A549 (cell line): ENCODE data around the gene ADAMTS14. TPM values are rescaled to one million over a fixed set of nuclear protein-coding genes. Genes with fewer than 3 reads are reported as not detected.
"Not testable (repeated sequence)": the region's sequence is repeated elsewhere in the genome, so short reads cannot be mapped to it uniquely, and the experiment has no call there.

ENCODE experiments used
- ATAC-seq, 2 experiments: fragments of 200-7000 bp in 1 of 2; fragments of >200 bp in 1 of 2; cut with Nextera tagmentation in 1 of 2; cut with Tn5 transposase in 1 of 2; 3 replicates each; pipeline versions ENCODE4 v1.8.0 to v1.9.1; 2018 to 2020; ENCODE audit warnings: mild to moderate bottlenecking in 1 of 2, moderate library complexity in 1 of 2
- CTCF ChIA-PET: fragments of 300-600 bp; sonication (Branson Sonifier 250); formaldehyde crosslinking; extraction: SDS; loops from one replicate; lab custom pipeline; 2021; ENCODE audit warnings: antibody characterized with exemption, inconsistent platforms; lab: Yijun Ruan, JAX
- POLR2A ChIA-PET: fragments of 350-600 bp; formaldehyde crosslinking; extraction: SDS; loops from one replicate; lab custom pipeline; 2021; ENCODE audit warnings: antibody characterized with exemption, inconsistent platforms; lab: Yijun Ruan, JAX
- DNase-seq, 2 experiments: peaks; one replicate each; pipeline versions ENCODE4 v3.0.0 to v3.0.0-alpha.2; 2011 to 2016; ENCODE audit warnings: low read depth in 1 of 2, low spot score in 1 of 2
- FAIRE-seq: peaks from 2 replicates; lab custom pipeline; 2011; peaks lifted over from hg19 to GRCh38; lab: Jason Lieb, UNC
- H3K27ac ChIP-seq, 2 experiments: fragments of >200 bp; sonication (Bioruptor Twin); formaldehyde crosslinking; 3 replicates each; pipeline ENCODE4 v1.5.1; 2016 to 2017
- H3K4me1 ChIP-seq: fragments of >200 bp; sonication (Bioruptor Twin); formaldehyde crosslinking; 3 replicates; pipeline ENCODE4 v1.6.1; 2016
- H3K4me2 ChIP-seq: fragments of >200 bp; sonication (Bioruptor Twin); formaldehyde crosslinking; 3 replicates; pipeline ENCODE4 v1.6.1; 2016
- H3K4me3 ChIP-seq: fragments of >200 bp; sonication (Bioruptor Twin); formaldehyde crosslinking; 3 replicates; pipeline ENCODE4 v1.5.1; 2016
- H3K9me3 ChIP-seq: fragments of >200 bp; sonication (Bioruptor Twin); formaldehyde crosslinking; 3 replicates; pipeline ENCODE4 v1.6.1; 2016
- CHD4 ChIP-seq: fragments of 200-600 bp; sonication (generic); IDR thresholded peaks from 2 replicates; pipeline ENCODE4 v1.6.1; 2016; ENCODE audit warnings: antibody characterized with exemption, mild to moderate bottlenecking, borderline replicate concordance
- EHF ChIP-seq: fragments of 250-450 bp; sonication (Bioruptor Pico); IDR thresholded peaks from 2 replicates; pipeline ENCODE4 v1.5.0; 2020; ENCODE audit warnings: mild to moderate bottlenecking
- GATA3 ChIP-seq: IDR thresholded peaks from 2 replicates; pipeline ENCODE4 v1.6.1; 2012; ENCODE audit warnings: borderline replicate concordance
- HES2 ChIP-seq: fragments of >200 bp; sonication (Bioruptor Twin); formaldehyde crosslinking; IDR thresholded peaks from 2 replicates; pipeline ENCODE4 v1.6.1; 2016
- HOXA7 ChIP-seq: fragments of 250-450 bp; sonication (Bioruptor Pico); IDR thresholded peaks from 2 replicates; pipeline ENCODE4 v1.5.0; 2020; ENCODE audit warnings: mild to moderate bottlenecking, moderate library complexity
- HOXB13 ChIP-seq: fragments of 250-450 bp; sonication (Bioruptor Pico); IDR thresholded peaks from 2 replicates; pipeline ENCODE4 v1.5.0; 2020; ENCODE audit warnings: low read depth, mild to moderate bottlenecking, moderate library complexity
- JUN ChIP-seq, 2 experiments: fragments of >200 bp; sonication (Bioruptor Twin); formaldehyde crosslinking; IDR thresholded peaks; 2 replicates in 1 of 2; 3 replicates in 1 of 2; pipeline ENCODE4 v1.6.1; 2016 to 2017
- MAFK ChIP-seq: fragments of 450-650 bp; IDR thresholded peaks from 2 replicates; pipeline ENCODE4 v1.6.1; 2014; ENCODE audit not compliant: partially characterized antibody
- MAX ChIP-seq: IDR thresholded peaks from 2 replicates; pipeline ENCODE4 v1.6.1; 2012
- MAZ ChIP-seq: fragments of 150-350 bp; IDR thresholded peaks from 2 replicates; pipeline ENCODE4 v1.6.1; 2014; ENCODE audit warnings: antibody characterized with exemption, low read depth, low read length, borderline replicate concordance
- MYC ChIP-seq: IDR thresholded peaks from 2 replicates; pipeline ENCODE4 v1.6.1; 2012; ENCODE audit warnings: mild to moderate bottlenecking, inconsistent platforms, low read length, improper control_type of control experiment, borderline replicate concordance
- PBX3 ChIP-seq: IDR thresholded peaks from 2 replicates; pipeline ENCODE4 v1.6.1; 2012
- PHF8 ChIP-seq: fragments of 200-600 bp; sonication (generic); IDR thresholded peaks from 2 replicates; pipeline ENCODE4 v1.6.1; 2016; ENCODE audit warnings: low read depth, mild to moderate bottlenecking, antibody characterized with exemption, moderate library complexity, borderline replicate concordance
- POLR2A ChIP-seq: IDR thresholded peaks from 2 replicates; pipeline ENCODE4 v1.6.1; 2012; ENCODE audit warnings: mild to moderate bottlenecking, low read length
- RAD21 ChIP-seq, 2 experiments: fragments of >200 bp in 1 of 2; sonication (Bioruptor Twin) in 1 of 2; formaldehyde crosslinking in 1 of 2; IDR thresholded peaks in 1 of 2; conservative IDR thresholded peaks in 1 of 2; 2 replicates in 1 of 2; 3 replicates in 1 of 2; pipeline ENCODE4 v1.6.1; 2012 to 2018; ENCODE audit warnings: inconsistent platforms in 1 of 2
- RARB ChIP-seq: fragments of 250-450 bp; sonication (Bioruptor Pico); IDR thresholded peaks from 2 replicates; pipeline ENCODE4 v1.8.0; 2021; ENCODE audit warnings: mild to moderate bottlenecking, moderate library complexity
- RCOR1 ChIP-seq: fragments of 150-350 bp; IDR thresholded peaks from 2 replicates; pipeline ENCODE4 v1.6.1; 2014; ENCODE audit warnings: antibody characterized with exemption, low read length, low read depth
- REST ChIP-seq: fragments of 200-600 bp; sonication (generic); IDR thresholded peaks from 2 replicates; pipeline ENCODE4 v1.6.1; 2016; ENCODE audit warnings: antibody characterized with exemption, mild to moderate bottlenecking, moderate library complexity
- RNF2 ChIP-seq: fragments of 200-600 bp; sonication (generic); IDR thresholded peaks from 2 replicates; pipeline ENCODE4 v1.6.1; 2016; ENCODE audit warnings: low read depth, mild to moderate bottlenecking, antibody characterized with exemption, moderate library complexity, borderline replicate concordance
- TFCP2L1 ChIP-seq: fragments of 250-450 bp; sonication (Bioruptor Pico); IDR thresholded peaks from 2 replicates; pipeline ENCODE4 v1.5.0; 2021; ENCODE audit warnings: mild to moderate bottlenecking
- TP53 ChIP-seq: fragments of 250-450 bp; sonication (Bioruptor Pico); IDR thresholded peaks from 2 replicates; pipeline ENCODE4 v1.5.0; 2021; ENCODE audit warnings: mild to moderate bottlenecking, moderate library complexity
- USF2 ChIP-seq: fragments of 450-650 bp; IDR thresholded peaks from 2 replicates; pipeline ENCODE4 v1.6.1; 2014; ENCODE audit warnings: antibody characterized with exemption
- ZFP36 ChIP-seq: fragments of 450-650 bp; IDR thresholded peaks from 2 replicates; pipeline ENCODE4 v1.6.1; 2014; ENCODE audit warnings: borderline replicate concordance; ENCODE audit not compliant: partially characterized antibody
- ZNF302 ChIP-seq: fragments of 250-450 bp; sonication (Bioruptor Pico); IDR thresholded peaks from 2 replicates; pipeline ENCODE4 v1.9.0; 2021; ENCODE audit warnings: inconsistent platforms, mild to moderate bottlenecking, moderate library complexity
- ZSCAN20 ChIP-seq: fragments of 250-450 bp; sonication (Bioruptor Pico); IDR thresholded peaks from 2 replicates; pipeline ENCODE4 v1.8.0; 2022; ENCODE audit warnings: mild to moderate bottlenecking, moderate library complexity
- WGBS: methylation state at CpG from one replicate; pipeline ENCODE4 v1.1.6; 2017; ENCODE audit errors: missing lambda C conversion rate; 5-methylcytosine and 5-hydroxymethylcytosine counted together
- polyA plus RNA-seq, 4 experiments: library from polyadenylated mRNA; depleted of rRNA in 3 of 4; stranded (reverse); fragments of >200 nt; fragmentation: RNase III in 1 of 4; extraction: RNeasy Plus Mini Kit Qiagen cat#74134 plus additional on column Dnase treatment in 1 of 4; gene quantifications; 2 replicates in 3 of 4; 3 replicates in 1 of 4; pipeline ENCODE4 v1.2.3, GENCODE V29; 2011 to 2017

ADAMTS14 gene
- polyA plus RNA-seq, 2 of the 4 experiments (the other 2 are of a cell fraction) = 0.03 TPM; not detected in 1

- TF ChIP-seq USF2 (no peak), RAD21 (conservative IDR thresholded peaks at IDR 0.05 in 1 of 2, IDR thresholded peaks at IDR 0.05 in 1 of 2) (no peak), CHD4 (no peak), JUN (IDR thresholded peaks at IDR 0.05) (no peak), EHF (no peak), MAZ (no peak), GATA3 (no peak), RARB (no peak)
These were observed 91.3 kb downstream of the ADAMTS14 start (continued) for GRCh38 chr10:70763567-70763966.

- no peak for DNase-seq
- Histone ChIP-seq H3K4me3 (no peak overlapping the region), H3K4me2 (no peak overlapping the region), H3K4me1 (no peaks in the 10 kb centered on the region), H3K27ac (no peak overlapping the region), H3K9me3 (peaks cover 3% of the 10 kb centered on the region; the same call in 1 of the 3 replicates)
- no peak for TF ChIP-seq MAZ
- no peak for TF ChIP-seq TFCP2L1 (CRISPR knock-in tag)
- no peak for TF ChIP-seq ZNF302 (CRISPR knock-in tag)
- TF ChIP-seq HOXB13 (CRISPR knock-in tag) = no peak
- TF ChIP-seq REST = no peak
- no peak for TF ChIP-seq RNF2
- TF ChIP-seq RCOR1 = no peak
- 41% methylated on average over 6 of the region's 8 CpGs for WGBS
- no peak for ATAC-seq
- no peak for FAIRE-seq
- CTCF ChIA-PET = no interaction called here
- POLR2A ChIA-PET = no interaction called here
These were observed 93.7 kb downstream of the ADAMTS14 start for GRCh38 chr10:70765794-70766594.

GRCh38 chr10:70768026-70768685 is 95.8 kb downstream of the ADAMTS14 start:
- ATAC-seq, DNase-seq, H3K27ac ChIP-seq, FAIRE-seq, H3K4me3 ChIP-seq, H3K4me2 ChIP-seq, POLR2A ChIA-PET, H3K4me1 ChIP-seq, H3K9me3 ChIP-seq: not testable (repeated sequence)
- CTCF ChIA-PET = interaction anchor here (0.7 to 2.3 kb wide), 4 partner anchors 9 to 218 kb away, joined by 3 to 7 read pairs (median 5); no protein-coding TSS in a partner anchor
- WGBS = 52% methylated on average over 6 of the region's 6 CpGs

GRCh38 chr10:70769121-70769520 is 96.8 kb downstream of the ADAMTS14 start:
- CTCF ChIA-PET = interaction anchor here (1.1 to 2.3 kb wide), 5 partner anchors 9 to 219 kb away, joined by 3 to 7 read pairs (median 4); no protein-coding TSS in a partner anchor
- POLR2A ChIA-PET = no interaction called here

More at GRCh38 chr10:70769121-70769520, 96.8 kb downstream of the ADAMTS14 start:
- ATAC-seq (no peak), FAIRE-seq (no peak), DNase-seq (no peak)
- WGBS = 37% methylated on average over 4 of the region's 4 CpGs
- Histone ChIP-seq H3K4me3 (no peak overlapping the region), H3K27ac (no peak overlapping the region), H3K9me3 (peaks cover 3% of the 10 kb centered on the region; the same call in 1 of the 3 replicates), H3K4me2 (no peak overlapping the region), H3K4me1 (no peaks in the 10 kb centered on the region)
- no peak for TF ChIP-seq MAX
- no peak for TF ChIP-seq EHF
- TF ChIP-seq ZFP36 = no peak
- TF ChIP-seq HES2 = no peak
- no peak for TF ChIP-seq HOXA7
- no peak for TF ChIP-seq MYC
- TF ChIP-seq TP53 (CRISPR knock-in tag) = no peak
- no peak for TF ChIP-seq POLR2A
- no peak for TF ChIP-seq MAFK
- TF ChIP-seq ZSCAN20 (CRISPR knock-in tag) = no peak
- no peak for TF ChIP-seq PHF8
- no peak for TF ChIP-seq PBX3
- no peak for TF ChIP-seq RAD21 (conservative IDR thresholded peaks at IDR 0.05 in 1 of 2, IDR thresholded peaks at IDR 0.05 in 1 of 2)
